Spleen (tissue), 11 donors: ENCODE data around the gene CBX2. TPM values are rescaled to one million over a fixed set of nuclear protein-coding genes. Genes with fewer than 3 reads are reported as not detected.

Experiments used
- DNase-seq: peaks from one replicate; pipeline ENCODE4 v3.0.0-alpha.2; 2020
- H3K27ac ChIP-seq, 8 donors: fragments of 200-600 bp; sonication (generic) in 7 of 8; 1 replicate in 4 of 8; 2 replicates in 4 of 8; pipeline versions ENCODE4 v1.5.0 to v1.8.0; 2016 to 2021; ENCODE audit warnings: inconsistent platforms in 4 of 8, mild to moderate bottlenecking in 4 of 8, moderate library complexity in 1 of 8
- H3K27me3 ChIP-seq, 7 donors: fragments of 200-600 bp; sonication (generic) in 6 of 7; replicated peaks in 1 of 7; 1 replicate in 4 of 7; 2 replicates in 3 of 7; pipeline versions ENCODE4 v1.5.0 to v1.8.0; 2016 to 2021; ENCODE audit warnings: inconsistent platforms in 3 of 7, mild to moderate bottlenecking in 1 of 7
- H3K36me3 ChIP-seq, 6 donors: fragments of 200-600 bp; sonication (generic) in 5 of 6; 1 replicate in 4 of 6; 2 replicates in 2 of 6; pipeline versions ENCODE4 v1.5.0 to v1.8.0; 2016 to 2021; ENCODE audit warnings: inconsistent platforms in 2 of 6
- H3K4me1 ChIP-seq, 6 donors: fragments of 200-600 bp; sonication (generic) in 5 of 6; 1 replicate in 3 of 6; 2 replicates in 3 of 6; pipeline versions ENCODE4 v1.5.0 to v1.8.0; 2016 to 2021; ENCODE audit warnings: inconsistent platforms in 3 of 6
- H3K4me3 ChIP-seq, 8 donors: fragments of 200-600 bp; sonication (generic) in 7 of 8; 1 replicate in 4 of 8; 2 replicates in 4 of 8; pipeline versions ENCODE4 v1.5.0 to v1.8.0; 2016 to 2021; ENCODE audit warnings: inconsistent platforms in 4 of 8, mild to moderate bottlenecking in 4 of 8, moderate library complexity in 2 of 8
- H3K9me3 ChIP-seq, 8 donors: fragments of 200-600 bp; sonication (generic) in 7 of 8; 1 replicate in 4 of 8; 2 replicates in 4 of 8; pipeline versions ENCODE4 v1.5.0 to v1.8.0; 2016 to 2021; ENCODE audit warnings: inconsistent platforms in 4 of 8
- CTCF ChIP-seq, 11 experiments: fragments of 200-600 bp in 7 of 11; fragments of 450-650 bp in 4 of 11; sonication (generic) in 4 of 11; IDR thresholded peaks in 8 of 11; conservative IDR thresholded peaks in 3 of 11; 1 replicate in 7 of 11; 2 replicates in 4 of 11; pipeline versions ENCODE4 v1.4.0 to v1.8.0; 2016 to 2021; ENCODE audit warnings: antibody characterized with exemption in 11 of 11, inconsistent platforms in 4 of 11, mild to moderate bottlenecking in 1 of 11
- POLR2A ChIP-seq, 3 donors: fragments of 450-650 bp; IDR thresholded peaks; one replicate each; pipeline ENCODE4 v1.5.1; 2017; ENCODE audit warnings: antibody characterized with exemption in 3 of 3, mild to moderate bottlenecking in 1 of 3
- POLR2AphosphoS5 ChIP-seq, 3 donors: sonication (generic); formaldehyde crosslinking; IDR thresholded peaks; one replicate each; pipeline ENCODE4 v1.5.1; 2017; ENCODE audit warnings: antibody characterized with exemption in 3 of 3
- WGBS, 5 donors: extraction: QIAGEN DNeasy Blood & Tissue Kit in 3 of 5; methylation state at CpG; one replicate each; pipeline versions ENCODE4 v1.1.5 to v1.1.7; 2013 to 2018; 5-methylcytosine and 5-hydroxymethylcytosine counted together
- intact Hi-C: fragments of 100-400 bp; cut with DNase I; formaldehyde crosslinking; loops from one replicate; pipeline ENCODE4 v1.15.0; 2023; ENCODE audit warnings: low total_unique reads
- polyA plus RNA-seq, 3 donors: library from polyadenylated mRNA; stranded (reverse); fragments of 200-250 nt; gene quantifications; one replicate each; pipeline ENCODE4 v1.2.1, GENCODE V29; 2013
- total RNA-seq, 7 donors: library from RNA; depleted of rRNA in 3 of 7; stranded (reverse); fragments of >200 nt in 3 of 7; fragmentation: NEBNext Ultra II Directional in 4 of 7; extraction: Animal tissue kit (Norgen Biotek cat#: 25700) in 4 of 7; gene quantifications; one replicate each; pipeline versions ENCODE4 v1.1.0 to v1.2.1, GENCODE V29; 2016 to 2021
- donor health status: healthy with polysubstance abuse.
- donor health status: DM: no; HTN: no; CAD: no; lungs with moderate emphysema.
- donor health status: DM: no; HTN: no; CAD: no.
- donor health status: Bipolar disorder and iron deficiency.
- donor health status: healthy.
- donor health status: DM: no; HTN: no; CAD: no.
- donor health status: DM: yes; HTN: yes; CAD: no.

Gene CBX2
- total and polyA plus RNA-seq, 10 donors = 0.48 to 6.2 (median 3.3) TPM

- H3K4me1 ChIP-seq = peaks cover 11 to 27% (median 22%) of the 10 kb centered on the region in 6 donors
- intact Hi-C loops = no loop called here
- 83 to 93% (median 91%) methylated on average over 12 of the region's 12 CpGs for WGBS, 5 donors
- no peaks in the 10 kb centered on the region for H3K9me3 ChIP-seq
- DNase-seq = no peak
- no peak for TF ChIP-seq POLR2AphosphoS5 (IDR thresholded peaks at IDR 0.05)
- no peak for TF ChIP-seq CTCF (IDR thresholded peaks at IDR 0.05 in 8 of 11, conservative IDR thresholded peaks at IDR 0.05 in 3 of 11)
- no peak for TF ChIP-seq POLR2A (IDR thresholded peaks at IDR 0.05)
- H3K4me3 ChIP-seq = no peak overlapping the region
- H3K27me3 ChIP-seq = peaks cover 10 to 69% (median 42%) of the 10 kb centered on the region in 7 donors
- H3K27ac ChIP-seq = no peak overlapping the region
- H3K36me3 ChIP-seq = no peaks in the 10 kb centered on the region
These were observed 40.2 kb downstream of the CBX2 start for GRCh38 chr17:79818026-79818758.

- Histone ChIP-seq H3K4me1 (peaks cover 11 to 20% (median 17%) of the 10 kb centered on the region in 6 donors), H3K4me3 (no peak overlapping the region), H3K27me3 (peaks cover 10 to 60% (median 36%) of the 10 kb centered on the region in 7 donors), H3K9me3 (no peaks in the 10 kb centered on the region), H3K36me3 (no peaks in the 10 kb centered on the region), H3K27ac (no peak overlapping the region)
- WGBS, 5 donors = 79 to 96% (median 87%) methylated on average over 5 of the region's 5 CpGs
- TF ChIP-seq POLR2A (IDR thresholded peaks at IDR 0.05) (no peak), POLR2AphosphoS5 (IDR thresholded peaks at IDR 0.05) (no peak), CTCF (IDR thresholded peaks at IDR 0.05 in 8 of 11, conservative IDR thresholded peaks at IDR 0.05 in 3 of 11) (no peak)
- intact Hi-C loops = no loop called here
- no peak for DNase-seq
These were observed 41.1 kb downstream of the CBX2 start for GRCh38 chr17:79819085-79819484.

- H3K27ac ChIP-seq = no peak overlapping the region
- H3K36me3 ChIP-seq = no peaks in the 10 kb centered on the region
- no peak overlapping the region for H3K4me3 ChIP-seq
- TF ChIP-seq POLR2AphosphoS5 (IDR thresholded peaks at IDR 0.05) = no peak
- TF ChIP-seq POLR2A (IDR thresholded peaks at IDR 0.05) = no peak
- no peak for TF ChIP-seq CTCF (IDR thresholded peaks at IDR 0.05 in 8 of 11, conservative IDR thresholded peaks at IDR 0.05 in 3 of 11)
- DNase-seq = no peak
- H3K9me3 ChIP-seq = no peaks in the 10 kb centered on the region
- H3K4me1 ChIP-seq = peaks cover 7 to 14% (median 11%) of the 10 kb centered on the region in 6 donors
- intact Hi-C loops = no loop called here
- 85 to 92% (median 91%) methylated on average over 12 to 13 of the region's 13 CpGs for WGBS, 5 donors
- H3K27me3 ChIP-seq = peaks cover 10 to 53% (median 30%) of the 10 kb centered on the region in 7 donors
These were observed 41.8 kb downstream of the CBX2 start for GRCh38 chr17:79819534-79820276.

- TF ChIP-seq POLR2A (IDR thresholded peaks at IDR 0.05) = no peak
- TF ChIP-seq CTCF (IDR thresholded peaks at IDR 0.05 in 8 of 11, conservative IDR thresholded peaks at IDR 0.05 in 3 of 11) = no peak
- no peak for TF ChIP-seq POLR2AphosphoS5 (IDR thresholded peaks at IDR 0.05)
- intact Hi-C loops = no loop called here
- H3K9me3 ChIP-seq = no peaks in the 10 kb centered on the region
- peaks cover 6 to 43% (median 18%) of the 10 kb centered on the region in 7 donors for H3K27me3 ChIP-seq
- H3K36me3 ChIP-seq = no peaks in the 10 kb centered on the region
- H3K4me1 ChIP-seq = peaks cover 0 to 4% (median 2%) of the 10 kb centered on the region in 6 donors
- no peak overlapping the region for H3K27ac ChIP-seq
- WGBS, 5 donors = 89 to 94% (median 90%) methylated on average over 4 of the region's 4 CpGs
- no peak for DNase-seq
- H3K4me3 ChIP-seq = no peak overlapping the region
These were observed 43.0 kb downstream of the CBX2 start for GRCh38 chr17:79820959-79821330.
